Astrocyte of the spinal cord (primary cell): ENCODE measurements around the gene NAA15.

Source experiments
- DNase-seq: peaks from one replicate; pipeline ENCODE4 v3.0.0; 2011; ENCODE audit warnings: low read depth, low spot score
- H3K4me3 ChIP-seq: 2 replicates; pipeline ENCODE4 v1.5.1; 2011; ENCODE audit warnings: low read depth, mild to moderate bottlenecking, low read length, moderate library complexity
- in situ Hi-C: cut with HindIII; loops from 2 replicates; pipeline ENCODE4 v1.10.0; 2017; ENCODE audit warnings: low sequenced_read_pairs
- TF ChIP-seq, protein P1 (sequence below): IDR thresholded peaks from 2 replicates; pipeline ENCODE4 v1.5.1; 2012; ENCODE audit warnings: low read depth, mild to moderate bottlenecking, low read length, inconsistent platforms

Gene NAA15

DNA sequence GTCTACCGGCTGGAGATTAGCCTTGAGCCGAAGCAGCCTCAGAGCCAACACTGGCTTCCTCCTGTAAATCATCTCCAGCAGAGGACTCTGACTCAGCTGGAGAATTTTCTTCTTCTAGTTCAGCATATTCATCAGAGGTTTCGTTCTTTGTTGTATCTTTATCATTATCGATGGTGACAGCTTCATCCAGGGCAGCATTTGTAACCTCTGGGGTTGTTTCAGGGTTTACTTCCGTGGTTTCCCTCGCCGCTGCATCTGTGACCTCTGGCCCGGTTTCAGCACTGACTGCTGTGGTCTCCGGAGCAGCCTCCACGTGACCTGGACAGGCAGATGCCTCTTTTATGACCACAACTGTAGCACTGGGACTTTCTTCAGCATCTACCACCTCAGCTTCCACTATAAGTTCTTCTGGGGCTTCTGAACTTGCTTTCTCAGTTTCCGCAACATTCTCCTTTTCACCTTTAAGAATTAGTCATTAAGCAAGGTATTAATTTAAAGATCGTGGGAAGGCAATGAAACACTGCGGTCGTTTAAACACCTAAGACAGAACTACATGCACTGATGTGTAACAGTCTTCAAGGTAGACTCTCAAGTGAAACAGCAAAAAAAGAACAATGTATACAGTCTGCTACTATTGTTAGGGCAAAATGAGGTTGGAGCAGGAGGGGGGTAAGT is 34.6 kb upstream of the NAA15 start:
- in situ Hi-C loops, result no loop called here
- TF ChIP-seq, protein P1, sequence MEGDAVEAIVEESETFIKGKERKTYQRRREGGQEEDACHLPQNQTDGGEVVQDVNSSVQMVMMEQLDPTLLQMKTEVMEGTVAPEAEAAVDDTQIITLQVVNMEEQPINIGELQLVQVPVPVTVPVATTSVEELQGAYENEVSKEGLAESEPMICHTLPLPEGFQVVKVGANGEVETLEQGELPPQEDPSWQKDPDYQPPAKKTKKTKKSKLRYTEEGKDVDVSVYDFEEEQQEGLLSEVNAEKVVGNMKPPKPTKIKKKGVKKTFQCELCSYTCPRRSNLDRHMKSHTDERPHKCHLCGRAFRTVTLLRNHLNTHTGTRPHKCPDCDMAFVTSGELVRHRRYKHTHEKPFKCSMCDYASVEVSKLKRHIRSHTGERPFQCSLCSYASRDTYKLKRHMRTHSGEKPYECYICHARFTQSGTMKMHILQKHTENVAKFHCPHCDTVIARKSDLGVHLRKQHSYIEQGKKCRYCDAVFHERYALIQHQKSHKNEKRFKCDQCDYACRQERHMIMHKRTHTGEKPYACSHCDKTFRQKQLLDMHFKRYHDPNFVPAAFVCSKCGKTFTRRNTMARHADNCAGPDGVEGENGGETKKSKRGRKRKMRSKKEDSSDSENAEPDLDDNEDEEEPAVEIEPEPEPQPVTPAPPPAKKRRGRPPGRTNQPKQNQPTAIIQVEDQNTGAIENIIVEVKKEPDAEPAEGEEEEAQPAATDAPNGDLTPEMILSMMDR, result no peak
- peak; percentile 67 for DNase-seq
- peak overlapping the region; percentile 31 for H3K4me3 ChIP-seq

DNA sequence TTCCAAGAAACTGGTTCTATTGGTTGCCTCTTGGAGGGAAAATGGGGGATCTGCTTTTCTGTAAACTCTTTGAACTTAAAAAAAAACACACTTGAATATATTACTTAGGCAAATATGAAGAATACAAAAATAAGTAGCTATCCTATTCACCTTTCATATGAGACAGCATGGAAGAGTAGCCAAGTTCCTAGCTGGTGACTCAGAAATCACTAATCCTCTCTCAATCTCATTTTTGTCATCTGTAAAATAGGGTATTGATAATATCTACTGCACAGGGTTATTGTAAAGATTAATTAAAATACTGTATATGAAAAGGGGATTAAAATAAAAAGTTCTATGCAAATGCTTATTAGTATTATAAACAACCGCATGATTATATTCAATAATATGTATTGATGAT is 34.0 kb upstream of the NAA15 start:
- DNase-seq, result no peak
- H3K4me3 ChIP-seq, result no peak overlapping the region
- in situ Hi-C loops, result no loop called here
- TF ChIP-seq, protein P1, result no peak

DNA sequence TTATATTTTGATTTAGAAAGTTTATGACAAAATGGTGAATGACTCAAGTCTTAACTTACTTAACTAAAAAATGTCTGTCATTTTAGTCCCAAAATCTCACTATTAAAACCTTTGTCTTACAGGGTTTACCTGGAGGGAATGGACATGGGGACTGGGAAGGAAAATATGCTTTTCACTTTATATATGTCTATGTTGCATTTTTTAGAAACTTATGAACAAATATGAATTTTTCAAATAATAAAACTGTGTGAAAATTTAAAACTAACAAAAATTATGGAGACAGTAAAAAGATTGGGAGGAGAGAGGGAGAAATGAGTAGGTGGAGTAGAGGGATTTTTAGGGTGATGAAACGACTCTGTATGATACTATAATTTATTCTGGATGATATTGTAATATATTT is 27.5 kb upstream of the NAA15 start:
- no peak for DNase-seq
- no peak overlapping the region for H3K4me3 ChIP-seq
- TF ChIP-seq, protein P1, result no peak
- in situ Hi-C loops, result no loop called here

DNA sequence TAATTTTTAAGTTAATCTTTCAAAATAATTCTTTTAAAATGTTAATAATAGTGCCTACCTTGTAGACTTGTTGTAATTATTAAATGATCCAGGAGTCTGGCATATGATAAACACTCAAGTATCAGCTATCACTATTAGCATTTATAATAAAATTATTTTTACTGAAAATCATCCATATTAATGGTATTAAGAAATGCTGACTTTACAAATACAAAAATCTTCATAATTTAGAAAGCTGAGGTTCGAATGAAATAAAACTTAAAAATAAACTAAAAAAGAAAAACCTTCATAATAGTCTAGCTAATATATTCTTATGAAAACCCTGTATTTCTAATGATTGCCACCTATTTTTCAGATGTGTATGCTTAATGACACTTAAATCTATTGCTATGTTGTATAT is 26.5 kb upstream of the NAA15 start:
- no peak for DNase-seq
- in situ Hi-C loops, result no loop called here
- TF ChIP-seq, protein P1, result no peak
- H3K4me3 ChIP-seq, result no peak overlapping the region

DNA sequence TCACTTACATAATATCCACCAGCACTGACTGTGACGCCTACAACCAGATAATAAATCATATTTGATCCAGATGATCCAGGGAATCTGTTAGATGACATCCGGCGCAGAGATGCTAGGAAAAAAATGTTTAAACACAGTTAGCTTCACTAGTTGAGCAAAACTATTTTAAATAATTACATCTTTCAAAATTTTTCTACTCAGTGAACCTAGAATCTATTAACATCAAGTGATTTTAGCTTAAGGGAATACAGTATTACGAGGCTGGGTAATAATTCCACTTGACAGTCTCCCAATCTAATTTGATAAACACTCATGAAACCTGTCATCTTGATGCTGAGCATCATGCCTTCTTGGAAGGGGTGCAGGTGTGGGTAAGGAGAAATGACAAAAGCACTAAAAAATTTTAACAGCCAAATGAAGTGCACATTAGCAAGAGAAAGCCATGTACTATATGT is 26.0 kb upstream of the NAA15 start:
- in situ Hi-C loops, result no loop called here
- TF ChIP-seq, protein P1, result no peak
- no peak overlapping the region for H3K4me3 ChIP-seq
- no peak for DNase-seq

DNA sequence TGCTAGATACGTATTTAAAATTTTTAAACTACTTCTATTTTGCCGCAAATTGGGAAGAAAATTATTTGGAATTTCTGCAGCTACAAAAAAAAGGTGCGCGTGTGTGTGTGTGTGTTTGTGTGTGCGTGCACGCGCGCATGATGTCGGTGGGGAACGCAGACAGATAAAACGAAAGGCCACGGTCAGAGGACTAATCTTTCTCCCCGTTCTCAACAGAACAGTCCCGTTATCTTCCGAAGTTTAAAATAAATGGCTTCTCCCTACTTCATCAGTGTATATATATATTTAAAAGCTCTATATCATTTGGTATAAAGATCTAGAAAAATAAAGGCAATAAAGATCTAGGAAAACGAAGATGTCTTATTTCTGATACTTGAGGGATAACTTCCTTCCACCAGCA is 22.8 kb upstream of the NAA15 start:
- no peak for DNase-seq
- in situ Hi-C loops, result no loop called here
- H3K4me3 ChIP-seq, result peak overlapping the region; percentile 53
- TF ChIP-seq, protein P1, result no peak
